ENCODE results near the gene GAB4.

GRCh38 chr22:16958475-16958874 lies 49.5 kb downstream of the GAB4 start:
- TF ChIP-seq CTCF (IDR thresholded peaks at IDR 0.05; ENCODE audit: low read length) (no peak), EZH2phosphoT487 (IDR thresholded peaks at IDR 0.05; ENCODE audit: low read length) (no peak)

All from MM.1S (cell line).